Dendritic cell treated with granulocyte-macrophage colony-stimulating factor and Interleukin-4, amounts not matched to agents 40 ng/mL and 50 ng/mL, for 4 days (primary cell): ENCODE measurements around the gene DYRK1A.

Experiments
- H3K27ac Mint-ChIP-seq: one replicate; pipeline ENCODE4 v1.8.0; 2022; ENCODE audit warnings: mild to moderate bottlenecking, mixed read lengths
- H3K27me3 Mint-ChIP-seq: one replicate; pipeline ENCODE4 v1.8.0; 2022; ENCODE audit warnings: mild to moderate bottlenecking, mixed read lengths
- H3K36me3 Mint-ChIP-seq: one replicate; pipeline ENCODE4 v1.8.0; 2022; ENCODE audit warnings: low read depth, mixed read lengths
- H3K4me1 Mint-ChIP-seq: one replicate; pipeline ENCODE4 v1.8.0; 2022; ENCODE audit warnings: low read depth, mixed read lengths
- H3K4me3 Mint-ChIP-seq: one replicate; pipeline ENCODE4 v1.8.0; 2022; ENCODE audit warnings: mild to moderate bottlenecking, moderate library complexity, mixed read lengths
- H3K9me3 Mint-ChIP-seq: one replicate; pipeline ENCODE4 v1.8.0; 2022; ENCODE audit warnings: mixed read lengths
- intact Hi-C: fragments of 100-400 bp; cut with micrococcal nuclease; formaldehyde crosslinking; loops from one replicate; pipeline ENCODE4 v1.15.0; 2022

The DYRK1A gene

DNA sequence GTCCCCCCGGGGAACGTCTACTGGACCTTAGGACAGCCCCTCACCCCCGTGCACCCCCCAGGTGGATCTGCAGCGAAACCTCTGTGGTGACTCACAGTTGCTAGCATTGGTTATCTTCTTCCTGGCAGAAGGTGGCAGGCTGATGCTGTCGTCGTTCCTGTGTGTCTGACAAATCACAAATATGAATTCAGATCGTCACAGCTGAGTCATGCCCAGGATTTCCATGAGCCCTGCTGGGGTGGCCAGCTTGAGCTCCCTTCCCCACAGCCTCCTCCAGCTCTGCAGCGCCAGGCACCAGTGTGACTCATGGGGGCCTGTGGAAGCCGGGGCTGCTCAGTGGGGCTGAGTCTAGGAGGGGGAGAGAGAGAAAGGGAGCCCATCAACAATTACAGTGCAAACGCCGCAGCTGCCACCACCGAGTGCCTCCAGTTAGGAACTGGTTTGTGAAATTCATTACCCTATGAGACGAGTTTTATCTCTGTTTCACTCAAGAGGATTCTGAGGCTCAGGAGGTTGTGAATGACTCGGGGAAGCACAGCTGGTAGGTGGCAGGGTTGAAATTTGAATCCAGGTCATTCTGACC, 197.9 kb downstream of the DYRK1A start:
- intact Hi-C loops: loop anchor here (5.0 to 10.0 kb wide), 3 partner anchors 197 to 490 kb away; partner anchors contain the start of genes DYRK1A, PIGP, TTC3 and VPS26C
- H3K27me3 Mint-ChIP-seq: peaks cover 9% of the 10 kb centered on the region
- peak overlapping the region; percentile 88 for H3K4me3 Mint-ChIP-seq
- peak overlapping the region; percentile 92 for H3K27ac Mint-ChIP-seq
- H3K9me3 Mint-ChIP-seq: no peaks in the 10 kb centered on the region
- peaks cover 30% of the 10 kb centered on the region for H3K4me1 Mint-ChIP-seq
- no peaks in the 10 kb centered on the region for H3K36me3 Mint-ChIP-seq

DNA sequence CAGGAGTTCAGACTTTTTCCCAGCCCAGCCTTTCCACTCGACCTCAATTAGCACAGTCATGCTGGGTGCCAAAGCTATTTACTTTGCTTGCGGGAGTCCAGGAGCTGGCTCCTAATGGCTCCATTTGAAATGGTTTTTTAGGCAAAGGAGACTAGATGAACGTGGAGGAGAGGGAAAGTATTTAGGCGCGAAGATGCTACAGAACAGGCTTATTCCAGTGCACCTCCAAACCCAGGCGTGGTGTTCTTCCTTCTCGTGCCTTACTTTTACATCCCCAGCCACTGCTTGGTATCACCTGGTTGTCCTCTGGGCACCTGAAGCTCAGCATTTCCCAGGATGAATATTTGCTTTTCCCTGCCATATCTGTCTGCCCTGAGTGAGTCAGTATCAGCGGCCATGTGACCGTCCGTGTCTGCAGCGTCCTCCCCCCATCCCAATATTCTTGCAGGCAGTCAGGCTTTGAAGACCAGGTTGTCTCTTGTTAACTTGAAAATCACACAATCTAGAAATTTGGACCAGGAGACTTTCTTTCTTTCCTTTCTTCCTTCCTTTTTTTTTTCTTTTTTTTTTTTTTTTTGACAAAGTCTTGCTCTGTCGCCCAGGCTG, 198.5 kb downstream of the DYRK1A start:
- H3K27me3 Mint-ChIP-seq: peaks cover 12% of the 10 kb centered on the region
- no peaks in the 10 kb centered on the region for H3K9me3 Mint-ChIP-seq
- intact Hi-C loops: loop anchor here (5.0 to 10.0 kb wide), 3 partner anchors 198 to 490 kb away; partner anchors contain the start of genes DYRK1A, PIGP, TTC3 and VPS26C
- H3K27ac Mint-ChIP-seq: peak overlapping the region; percentile 92
- no peaks in the 10 kb centered on the region for H3K36me3 Mint-ChIP-seq
- peak overlapping the region; percentile 68 for H3K4me3 Mint-ChIP-seq
- H3K4me1 Mint-ChIP-seq: peaks cover 30% of the 10 kb centered on the region

DNA sequence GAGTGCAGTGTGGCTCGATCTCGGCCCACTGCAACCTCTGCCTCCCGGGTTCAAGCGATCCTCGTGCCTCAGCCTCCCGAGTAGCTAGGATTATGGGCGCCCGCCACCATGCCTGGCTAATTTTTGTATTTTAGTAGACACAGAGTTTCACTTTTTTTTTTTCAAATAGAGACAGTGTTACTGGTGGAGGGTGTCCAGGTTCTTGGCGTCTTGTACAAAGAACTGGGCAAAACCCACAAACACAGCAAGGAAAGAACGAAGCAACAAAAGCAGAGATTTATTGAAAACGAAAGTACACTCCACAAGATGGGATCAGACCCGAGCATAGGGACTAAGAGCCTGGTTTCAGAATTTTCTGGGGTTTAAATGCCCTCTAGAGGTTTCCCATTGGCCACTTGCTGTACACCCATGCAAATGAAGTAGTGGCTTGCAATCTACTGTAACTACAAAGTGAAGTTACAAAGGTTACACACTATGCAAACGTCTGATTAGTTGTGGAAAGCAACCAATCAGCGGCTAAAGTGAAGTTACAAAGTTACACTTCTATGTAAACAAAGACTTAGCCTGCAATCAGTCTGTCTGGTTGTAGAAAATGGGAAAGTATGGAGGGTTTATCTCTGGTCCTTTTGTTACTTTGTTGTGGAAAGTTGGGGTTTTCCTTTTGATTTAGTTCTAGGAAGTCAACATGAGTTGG, 199.1 kb downstream of the DYRK1A start:
- Mint-ChIP-seq H3K27ac (peak overlapping the region; percentile 92), H3K9me3 (no peaks in the 10 kb centered on the region), H3K4me1 (peaks cover 30% of the 10 kb centered on the region), H3K36me3 (no peaks in the 10 kb centered on the region), H3K27me3 (peaks cover 14% of the 10 kb centered on the region), H3K4me3 (peak overlapping the region; percentile 68)
- intact Hi-C loops: loop anchor here (10.0 kb wide), 1 partner anchor 491 kb away; the partner anchor contains the start of genes PIGP and TTC3

DNA sequence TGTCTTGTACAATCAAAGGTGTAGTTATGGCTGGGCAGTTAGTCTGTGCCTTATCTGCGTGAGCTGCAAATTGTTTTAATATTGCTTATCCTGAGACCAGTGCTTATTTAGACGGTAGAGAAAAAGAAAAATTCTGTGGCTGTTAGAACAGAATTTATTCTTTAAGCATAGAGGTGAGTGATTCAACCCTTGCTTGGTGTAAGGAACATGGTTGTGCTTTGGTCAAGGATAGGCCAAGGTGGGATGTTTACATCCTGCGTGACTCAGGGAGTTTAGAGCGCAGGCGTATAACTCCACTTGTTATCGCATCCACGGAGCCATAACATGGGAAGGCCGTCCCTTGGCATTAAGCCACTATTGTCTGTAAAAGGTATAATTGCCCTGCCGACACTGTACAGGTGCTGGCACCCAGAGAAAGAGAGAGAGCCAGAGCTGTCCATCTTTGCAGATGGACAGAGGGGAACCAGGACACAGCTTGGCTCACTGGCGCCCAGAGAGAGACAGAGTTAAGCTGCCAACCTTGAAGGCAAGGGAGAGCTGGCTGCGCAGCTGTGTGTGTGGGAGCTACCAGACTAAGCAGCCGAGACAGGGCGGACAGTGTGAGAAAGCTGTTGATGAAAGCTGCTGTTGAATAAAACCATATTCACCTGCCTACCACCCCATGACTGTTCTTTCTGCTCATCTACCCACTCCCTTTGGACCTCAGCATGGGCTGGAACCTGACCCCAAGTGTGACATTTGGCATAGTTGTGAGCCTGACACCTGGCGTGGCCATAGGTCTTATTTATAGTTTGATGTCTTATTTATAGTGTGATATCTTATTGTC, 200.4 kb downstream of the DYRK1A start:
- no peak overlapping the region for H3K27ac Mint-ChIP-seq
- intact Hi-C loops: loop anchor here (10.0 kb wide), 1 partner anchor 492 kb away; the partner anchor contains the start of genes PIGP and TTC3
- H3K27me3 Mint-ChIP-seq: peaks cover 14% of the 10 kb centered on the region
- H3K36me3 Mint-ChIP-seq: no peaks in the 10 kb centered on the region
- H3K4me1 Mint-ChIP-seq: peaks cover 30% of the 10 kb centered on the region
- no peak overlapping the region for H3K4me3 Mint-ChIP-seq
- no peaks in the 10 kb centered on the region for H3K9me3 Mint-ChIP-seq

DNA sequence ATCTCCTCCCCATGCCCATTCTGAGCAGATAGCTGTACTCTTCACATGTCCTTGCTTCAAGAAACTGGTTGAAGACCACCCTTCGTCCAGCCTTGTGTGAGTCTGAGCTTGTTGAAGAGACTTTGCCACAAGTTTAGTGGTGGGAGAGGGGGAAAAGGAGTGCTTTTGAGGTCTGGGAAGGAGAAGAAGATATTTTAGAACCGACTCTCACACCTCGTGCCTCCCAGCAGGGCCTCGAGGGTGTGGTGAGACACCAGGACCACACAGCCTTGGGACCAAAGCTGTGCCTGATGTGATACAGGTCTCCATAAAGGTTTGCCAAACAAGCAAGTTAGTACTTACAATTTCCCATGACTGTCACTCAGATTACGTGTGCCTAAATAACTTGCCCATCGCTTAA, 201.8 kb downstream of the DYRK1A start:
- Mint-ChIP-seq H3K27me3 (peaks cover 14% of the 10 kb centered on the region), H3K36me3 (no peaks in the 10 kb centered on the region), H3K9me3 (no peaks in the 10 kb centered on the region), H3K4me1 (peaks cover 19% of the 10 kb centered on the region), H3K4me3 (no peak overlapping the region), H3K27ac (no peak overlapping the region)
- intact Hi-C loops: loop anchor here (10.0 kb wide), 1 partner anchor 494 kb away; the partner anchor contains the start of genes PIGP and TTC3

DNA sequence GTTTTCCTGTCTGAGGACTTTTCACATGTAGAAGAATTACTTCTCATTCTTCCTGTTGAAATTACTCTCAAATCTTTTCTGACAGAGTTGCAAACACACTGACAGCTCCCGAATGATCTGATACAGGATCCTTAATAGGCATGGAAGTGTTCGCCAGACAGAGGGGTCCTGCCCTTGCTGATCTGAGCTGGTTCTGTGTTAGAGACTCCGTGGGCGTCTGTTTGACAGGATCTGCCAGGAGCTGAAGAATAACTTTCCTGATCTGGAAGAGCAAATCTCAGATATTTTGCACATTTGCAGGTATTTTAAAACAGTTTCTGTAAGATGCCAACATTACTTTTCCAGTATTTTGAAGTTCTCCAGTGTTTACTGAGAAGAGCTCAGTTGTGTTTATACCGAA, 202.3 kb downstream of the DYRK1A start:
- Mint-ChIP-seq H3K4me1 (peaks cover 19% of the 10 kb centered on the region), H3K9me3 (no peaks in the 10 kb centered on the region), H3K27ac (no peak overlapping the region), H3K36me3 (no peaks in the 10 kb centered on the region), H3K27me3 (peaks cover 14% of the 10 kb centered on the region), H3K4me3 (no peak overlapping the region)
- intact Hi-C loops: loop anchor here (10.0 kb wide), 1 partner anchor 494 kb away; the partner anchor contains the start of genes PIGP and TTC3

DNA sequence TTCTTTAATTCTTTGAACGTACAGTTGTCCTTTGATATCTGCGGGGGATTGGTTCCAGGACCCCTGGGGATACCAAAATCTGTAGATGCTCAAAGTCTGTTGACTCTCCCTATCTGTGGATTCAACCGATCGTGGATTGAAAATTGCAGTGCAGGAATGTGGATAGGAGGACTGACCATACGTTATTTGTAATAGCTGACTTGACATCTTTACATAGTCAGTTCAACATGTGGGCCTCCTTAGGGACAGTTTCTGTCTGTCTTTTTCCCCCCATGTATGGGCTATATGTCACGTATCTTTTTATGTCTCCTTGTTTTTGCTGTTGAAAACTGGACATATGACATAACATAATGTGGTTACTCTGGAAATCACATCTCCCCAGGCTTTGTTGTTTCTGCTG, 204.9 kb downstream of the DYRK1A start:
- Mint-ChIP-seq H3K4me3 (no peak overlapping the region), H3K27me3 (peaks cover 10% of the 10 kb centered on the region), H3K36me3 (no peaks in the 10 kb centered on the region), H3K9me3 (no peaks in the 10 kb centered on the region), H3K27ac (no peak overlapping the region), H3K4me1 (no peaks in the 10 kb centered on the region)
- intact Hi-C loops: no loop called here

DNA sequence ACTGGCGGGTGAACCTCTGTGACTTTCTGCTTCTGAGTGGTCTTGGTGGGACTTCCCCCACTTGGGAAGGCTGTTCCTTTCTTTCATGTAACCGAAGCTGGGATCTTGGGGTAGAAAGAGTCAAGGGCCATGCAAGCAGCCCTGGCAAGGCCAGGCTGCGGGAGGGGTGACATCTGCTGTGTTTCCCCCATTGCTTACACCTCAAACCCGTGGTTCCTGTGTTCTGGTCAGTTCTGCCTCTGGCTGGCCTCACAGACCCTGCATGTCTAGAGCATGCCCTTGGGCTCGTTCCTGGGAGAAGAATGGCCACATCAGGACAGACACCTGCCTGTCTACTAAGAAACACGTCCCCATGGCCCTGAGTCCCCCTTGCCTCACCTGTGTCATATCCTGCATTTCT, 207.7 kb downstream of the DYRK1A start:
- intact Hi-C loops: no loop called here
- Mint-ChIP-seq H3K27me3 (peaks cover 5% of the 10 kb centered on the region), H3K4me1 (no peaks in the 10 kb centered on the region), H3K36me3 (no peaks in the 10 kb centered on the region), H3K9me3 (peaks cover 16% of the 10 kb centered on the region), H3K27ac (no peak overlapping the region), H3K4me3 (no peak overlapping the region)

DNA sequence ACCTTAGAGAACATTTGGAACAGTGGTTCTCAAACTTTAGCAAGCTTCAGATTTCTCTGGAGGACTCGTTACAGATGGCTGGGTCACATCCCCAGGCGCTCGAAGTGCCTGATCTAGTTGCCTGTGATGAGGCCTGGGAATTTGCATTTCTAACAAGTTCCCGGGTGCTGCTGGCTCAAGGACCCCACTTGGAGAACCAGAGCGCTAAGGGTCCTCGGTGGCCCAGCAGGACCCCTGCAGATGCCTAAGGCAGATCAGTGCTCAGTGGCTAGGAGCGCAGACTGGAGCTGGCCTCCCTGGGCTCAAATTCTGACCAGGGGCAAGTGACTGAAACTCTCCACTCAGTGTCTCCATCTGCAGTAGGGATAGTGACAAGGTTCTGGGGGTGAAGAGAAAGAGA, 208.2 kb downstream of the DYRK1A start:
- H3K4me3 Mint-ChIP-seq: no peak overlapping the region
- H3K9me3 Mint-ChIP-seq: peaks cover 19% of the 10 kb centered on the region
- no peaks in the 10 kb centered on the region for H3K4me1 Mint-ChIP-seq
- no peak overlapping the region for H3K27ac Mint-ChIP-seq
- H3K27me3 Mint-ChIP-seq: peaks cover 4% of the 10 kb centered on the region
- no peaks in the 10 kb centered on the region for H3K36me3 Mint-ChIP-seq
- intact Hi-C loops: no loop called here

DNA sequence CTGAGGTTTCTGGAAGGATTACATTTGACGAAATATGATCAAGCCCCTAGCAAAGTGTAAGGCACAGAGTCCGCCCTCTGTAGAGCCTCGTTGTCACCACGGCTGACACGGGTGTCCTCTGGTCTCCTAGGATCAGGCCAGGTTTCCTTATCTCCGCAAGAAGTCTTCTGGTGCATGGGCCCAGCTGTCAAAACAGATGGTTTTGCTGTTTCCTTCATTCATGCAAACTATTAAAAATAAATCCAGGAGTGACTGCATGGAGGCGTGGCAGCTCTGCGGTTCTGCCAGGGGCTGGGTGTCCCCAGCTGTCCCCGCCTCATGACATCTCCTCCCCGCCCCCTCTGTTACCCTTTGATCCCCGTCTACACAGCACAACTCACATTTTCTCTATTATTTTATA, 209.0 kb downstream of the DYRK1A start:
- Mint-ChIP-seq H3K27me3 (no peaks in the 10 kb centered on the region), H3K27ac (no peak overlapping the region), H3K9me3 (peaks cover 19% of the 10 kb centered on the region), H3K4me1 (no peaks in the 10 kb centered on the region), H3K4me3 (no peak overlapping the region), H3K36me3 (no peaks in the 10 kb centered on the region)
- intact Hi-C loops: no loop called here
